GM21526 (cell line): ENCODE results near the gene DHX40.
"Not testable (repeated sequence)": the region's sequence is repeated elsewhere in the genome, so short reads cannot be mapped to it uniquely, and the experiment has no call there.

ENCODE experiments used
- ATAC-seq: cut with Tn5 transposase; IDR thresholded peaks from one replicate; pipeline ENCODE4 v1.9.1; 2021; ENCODE audit warnings: moderate library complexity; ENCODE audit not compliant: unreplicated experiment, low FRiP score

DHX40 gene

DNA sequence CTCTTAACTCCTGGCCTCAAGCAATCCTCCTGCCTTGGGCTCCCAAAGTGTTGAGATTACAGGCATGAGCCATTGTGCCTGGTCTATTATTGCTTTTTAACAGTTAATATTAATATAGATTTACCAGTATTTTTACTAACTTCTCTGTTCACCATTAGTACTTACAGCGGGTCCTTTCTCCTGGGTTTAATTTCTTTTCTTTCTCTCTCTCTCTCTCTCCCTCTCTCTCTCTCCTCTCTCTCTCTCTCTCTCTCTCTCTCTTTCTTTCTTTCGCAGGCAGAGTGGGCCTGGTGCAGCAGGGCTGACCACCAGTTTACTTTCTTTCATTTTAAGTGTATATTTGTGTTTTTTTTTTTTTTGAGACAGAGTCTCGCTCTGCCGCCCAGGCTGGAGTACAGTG, 14.7 kb upstream of the DHX40 start:
- no peak for ATAC-seq

DNA sequence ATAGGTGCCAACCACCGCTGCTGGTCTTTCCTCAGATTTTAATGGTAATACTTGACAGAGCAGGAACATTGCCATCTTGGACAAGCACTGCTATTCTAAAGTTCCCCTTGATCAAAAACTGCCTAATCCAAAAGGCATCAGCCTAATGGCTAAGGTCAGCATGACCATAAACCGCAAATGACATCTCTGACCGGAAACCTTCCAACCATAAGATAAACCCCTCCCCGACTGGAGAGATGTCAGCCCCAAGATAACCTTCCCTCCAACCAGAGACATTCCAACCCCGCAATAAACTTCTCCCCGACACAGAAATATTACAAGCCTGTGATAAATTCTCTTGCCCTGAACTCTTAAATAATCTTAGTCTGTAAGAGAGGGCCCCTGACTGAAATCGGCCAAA, 7.4 kb upstream of the DHX40 start:
- ATAC-seq, result no peak

DNA sequence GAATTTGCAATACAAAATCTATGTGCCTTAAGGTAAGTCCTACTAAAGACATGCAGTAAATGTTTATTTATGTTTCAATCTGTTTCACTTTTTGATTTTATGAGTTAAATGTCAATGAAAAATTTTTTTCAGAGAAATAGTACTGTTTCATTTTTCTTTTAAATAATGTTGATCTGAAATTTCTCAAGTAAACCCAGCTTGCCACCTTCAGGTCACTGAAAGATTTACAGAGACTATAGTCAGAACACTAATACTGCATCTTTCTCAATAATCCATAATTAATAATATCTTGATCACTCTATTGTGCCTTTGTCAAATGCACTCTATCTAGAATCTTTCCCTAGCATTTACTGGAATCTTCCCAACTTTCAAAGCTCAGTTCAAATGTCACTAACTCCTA, 6.5 kb upstream of the DHX40 start:
- ATAC-seq, result no peak

DNA sequence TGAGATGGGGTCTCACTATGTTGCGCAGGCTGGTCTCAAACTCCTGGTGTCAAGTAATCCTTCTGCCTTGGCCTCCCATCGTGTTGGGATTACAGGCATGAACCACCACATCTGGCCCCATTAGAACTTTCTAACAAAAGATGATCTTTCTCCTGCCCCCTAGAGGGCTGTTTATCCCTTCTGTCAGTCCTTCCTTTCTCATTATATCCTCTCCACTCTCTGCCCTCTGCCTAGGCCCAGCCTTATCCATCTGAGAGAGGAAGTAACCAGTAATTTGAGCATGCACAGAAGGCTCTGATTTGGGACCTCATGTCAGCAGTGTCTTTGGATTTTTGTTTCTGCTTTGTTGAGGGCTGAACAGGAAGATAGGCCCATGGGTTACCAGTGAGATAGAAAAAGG, 4.4 kb upstream of the DHX40 start:
- ATAC-seq, result no peak

DNA sequence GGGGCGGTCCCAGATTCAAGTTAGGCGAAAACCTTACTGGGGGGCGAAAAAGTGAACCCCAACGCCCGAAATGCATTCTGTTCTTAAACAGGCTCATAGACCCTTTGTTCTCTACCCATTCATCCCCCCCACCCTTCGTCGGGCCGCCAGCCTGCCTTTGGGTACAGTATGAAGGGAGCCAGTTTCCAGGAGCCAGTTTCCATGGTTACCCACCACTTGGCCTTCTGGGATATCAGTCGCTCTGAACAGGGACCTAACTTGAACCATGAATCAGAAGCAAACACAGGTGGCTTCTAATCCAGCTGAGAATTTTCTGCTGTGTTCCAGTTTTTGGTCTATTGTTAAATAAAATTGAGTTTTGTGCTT, 532 bp downstream of the DHX40 start:
- no peak for ATAC-seq

DNA sequence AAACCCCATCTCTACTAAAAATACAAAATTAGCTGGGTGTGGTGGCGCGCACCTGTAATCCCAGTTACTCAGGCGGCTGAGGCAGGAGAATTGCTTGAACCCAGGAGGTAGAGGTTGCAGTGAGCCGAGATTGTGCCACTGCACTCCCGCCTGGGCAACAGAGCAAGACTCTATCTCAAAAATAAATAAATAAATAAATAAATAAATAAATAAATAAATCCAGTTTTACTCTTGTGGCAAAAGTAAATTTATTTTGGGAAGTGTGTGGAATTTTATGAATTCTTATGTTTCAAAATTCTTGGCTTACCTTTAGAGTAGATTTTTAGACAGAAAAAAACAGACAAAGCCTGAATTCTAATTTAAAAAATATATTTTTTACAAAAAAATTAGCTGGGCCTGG, 3.7 kb downstream of the DHX40 start:
- not testable (repeated sequence) for ATAC-seq

DNA sequence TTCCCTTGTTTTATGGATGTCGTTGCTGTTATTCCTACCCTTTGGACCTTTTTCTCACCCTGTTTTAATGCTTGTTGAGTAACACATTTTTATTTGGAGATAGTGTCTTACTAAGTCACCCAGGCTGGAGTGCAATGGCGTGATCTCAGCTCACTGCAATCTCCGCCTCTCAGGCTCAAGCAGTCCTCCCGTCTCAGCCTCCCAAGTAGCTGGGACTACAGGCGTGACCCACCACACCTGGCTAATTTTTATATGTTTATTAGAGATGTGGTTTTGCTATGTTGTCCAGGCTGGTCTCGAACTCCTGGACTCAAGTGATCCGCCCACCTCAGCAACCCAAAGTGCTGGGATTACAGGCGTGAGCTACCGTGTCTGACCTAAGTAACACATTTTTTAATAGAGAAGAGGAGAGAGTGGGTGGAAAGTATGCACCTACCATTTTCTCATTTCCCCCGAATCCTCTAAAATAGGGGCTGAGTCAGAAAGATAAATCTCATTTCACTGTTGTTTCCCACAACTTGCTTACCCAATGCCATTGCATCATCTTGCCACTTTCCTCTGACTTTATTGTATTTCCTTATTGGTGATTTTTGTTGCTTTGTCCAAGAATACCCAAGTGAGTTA, 7.0 kb downstream of the DHX40 start:
- no peak for ATAC-seq

DNA sequence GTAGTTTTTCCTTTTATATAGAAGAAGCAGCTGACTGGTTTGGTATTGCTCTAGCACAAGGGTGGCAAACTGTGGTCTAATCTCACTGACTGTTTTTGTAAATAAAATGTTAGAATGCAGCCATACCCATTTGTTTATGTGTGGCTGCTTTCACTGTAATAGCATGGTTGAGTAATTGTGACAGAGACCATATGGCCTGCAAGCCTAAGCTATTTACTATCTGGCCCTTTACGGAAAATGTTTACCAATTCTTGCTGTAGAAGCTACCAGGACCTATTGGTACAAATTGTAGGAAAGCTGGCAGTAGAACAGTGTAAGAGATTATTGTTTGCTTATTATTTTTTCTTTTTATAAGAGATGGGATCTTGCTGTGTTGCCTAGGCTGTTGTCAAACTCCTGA, 18.8 kb downstream of the DHX40 start:
- not testable (repeated sequence) for ATAC-seq

DNA sequence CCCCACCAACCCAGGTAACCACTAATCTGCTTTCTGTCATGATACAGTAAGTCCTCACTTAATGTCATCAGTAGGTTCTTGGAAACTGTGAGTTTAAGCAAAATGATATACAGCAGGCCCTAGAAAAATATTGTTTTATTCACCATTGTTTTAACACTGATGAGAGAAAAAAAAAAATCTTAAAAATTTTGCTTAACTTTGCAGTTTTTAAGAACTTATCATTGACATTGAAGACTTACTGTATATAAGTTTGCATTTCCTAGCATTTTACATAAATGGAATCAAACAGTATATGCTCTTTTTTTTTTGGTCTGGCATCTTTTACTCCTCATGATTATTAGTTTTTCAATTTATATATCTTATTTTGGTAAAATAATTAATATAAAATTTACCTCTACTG, 34.8 kb downstream of the DHX40 start:
- no peak for ATAC-seq

DNA sequence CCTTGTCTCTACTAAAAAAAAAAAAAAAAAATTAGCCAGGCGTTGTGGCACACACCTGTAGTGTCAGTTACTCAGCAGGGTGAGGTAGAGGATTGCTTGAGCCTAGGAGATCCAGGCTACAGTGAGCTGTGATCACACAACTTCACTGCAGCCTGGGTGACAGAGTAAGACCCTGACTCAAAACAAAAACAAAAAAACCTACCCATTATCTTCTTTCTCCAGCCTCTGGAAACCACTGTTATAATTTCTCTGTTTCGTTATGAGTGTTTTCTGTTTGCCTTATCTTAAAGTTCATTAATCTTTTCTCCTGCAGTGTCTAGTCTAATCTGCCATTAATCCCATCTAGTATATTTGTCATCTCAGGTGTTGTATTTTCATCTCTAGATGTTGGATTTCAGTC, 35.7 kb downstream of the DHX40 start:
- no peak for ATAC-seq

DNA sequence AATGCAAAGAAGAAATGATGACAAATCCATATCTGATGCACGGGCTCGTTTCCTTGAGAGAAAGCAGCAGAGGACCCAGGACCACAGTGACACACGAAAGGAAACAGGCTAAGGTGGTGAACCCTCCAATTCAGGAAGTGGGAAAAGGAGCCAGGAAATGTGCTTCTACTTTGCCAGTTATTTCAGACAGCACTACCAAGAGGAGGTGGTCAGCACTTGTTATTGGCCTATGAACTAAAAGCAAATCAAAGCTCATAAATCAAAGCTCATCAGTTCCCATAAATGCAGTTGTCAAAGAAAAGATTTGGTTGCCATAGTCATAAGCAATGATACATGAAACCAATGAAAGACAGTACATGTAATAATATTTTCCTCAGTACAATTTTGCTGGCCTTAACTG, 41.7 kb downstream of the DHX40 start:
- no peak for ATAC-seq

DNA sequence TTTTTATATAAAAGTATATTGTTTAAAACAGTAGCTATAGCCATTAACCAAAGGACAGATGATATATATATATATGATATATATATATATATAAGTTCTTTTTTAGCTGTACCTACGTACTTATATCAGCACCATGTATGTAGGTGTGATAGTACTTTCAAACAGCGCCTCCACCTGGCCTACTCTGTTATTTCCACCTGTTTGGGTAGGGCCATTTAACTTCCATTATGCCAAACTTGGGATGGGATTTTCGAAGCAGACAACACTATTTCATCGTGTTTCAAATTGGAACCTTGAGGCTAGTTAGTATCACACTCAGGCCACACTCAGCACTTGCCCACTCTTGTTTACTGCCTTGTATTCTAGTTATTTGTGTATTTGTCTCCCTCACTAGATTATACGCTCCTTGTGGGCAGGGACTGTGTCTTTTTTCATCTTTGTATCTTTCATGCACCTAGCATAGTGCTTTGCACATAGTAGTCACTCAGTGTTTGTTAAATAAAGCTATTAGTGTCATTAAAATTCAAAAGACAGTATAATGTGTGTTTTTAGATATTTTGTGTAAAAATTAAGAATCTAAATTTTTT, 42.5 kb downstream of the DHX40 start:
- ATAC-seq, result no peak

DNA sequence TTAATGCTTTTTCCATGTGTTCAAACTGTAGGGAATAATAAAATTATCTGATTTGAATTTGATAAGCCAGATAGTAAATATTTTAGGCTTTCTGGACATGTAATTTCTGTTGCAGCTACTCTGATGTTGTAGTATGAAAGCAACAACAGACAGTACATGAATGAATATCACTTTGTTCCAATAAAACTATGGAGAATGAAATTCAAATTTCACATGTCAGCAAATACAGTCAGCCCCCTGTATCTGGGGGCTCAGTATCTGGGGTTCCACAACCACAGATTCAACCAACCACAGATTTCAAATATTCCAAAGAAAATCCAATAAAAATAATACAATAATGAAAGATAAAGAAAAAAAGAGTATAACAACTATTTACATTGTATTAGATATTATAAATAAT, 46.1 kb downstream of the DHX40 start:
- ATAC-seq, result no peak

DNA sequence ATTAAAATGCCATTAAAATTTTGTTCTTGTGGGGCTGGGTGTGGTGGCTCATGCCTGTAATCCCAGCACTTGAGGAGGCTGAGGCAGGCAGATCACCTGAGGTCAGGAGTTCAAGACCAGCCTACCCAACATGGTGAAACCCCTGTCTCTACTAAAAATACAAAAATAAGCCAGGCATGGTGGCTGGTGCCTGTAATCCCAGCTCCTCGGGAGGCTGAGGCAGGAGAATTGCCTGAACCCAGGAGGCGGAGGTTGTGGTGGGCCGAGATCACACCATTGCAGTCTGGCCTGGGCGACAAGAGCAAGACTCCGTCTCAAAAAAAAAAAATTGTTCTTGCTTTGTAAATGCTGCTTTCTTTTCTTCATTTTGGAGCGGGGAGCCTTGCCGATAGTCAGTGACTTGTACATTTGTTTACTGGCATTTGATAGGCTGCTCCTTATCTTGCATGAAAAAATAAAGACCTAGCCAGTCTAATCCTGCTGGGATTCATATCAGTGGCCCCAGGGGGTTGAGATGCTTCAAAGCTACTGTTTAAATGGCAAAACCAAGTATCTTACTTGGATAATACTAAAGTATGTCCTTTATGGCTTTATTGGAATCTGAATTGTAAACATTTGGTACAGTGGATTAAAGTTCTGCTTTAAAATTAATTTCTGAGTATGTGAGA, 51.0 kb downstream of the DHX40 start:
- no peak for ATAC-seq

DNA sequence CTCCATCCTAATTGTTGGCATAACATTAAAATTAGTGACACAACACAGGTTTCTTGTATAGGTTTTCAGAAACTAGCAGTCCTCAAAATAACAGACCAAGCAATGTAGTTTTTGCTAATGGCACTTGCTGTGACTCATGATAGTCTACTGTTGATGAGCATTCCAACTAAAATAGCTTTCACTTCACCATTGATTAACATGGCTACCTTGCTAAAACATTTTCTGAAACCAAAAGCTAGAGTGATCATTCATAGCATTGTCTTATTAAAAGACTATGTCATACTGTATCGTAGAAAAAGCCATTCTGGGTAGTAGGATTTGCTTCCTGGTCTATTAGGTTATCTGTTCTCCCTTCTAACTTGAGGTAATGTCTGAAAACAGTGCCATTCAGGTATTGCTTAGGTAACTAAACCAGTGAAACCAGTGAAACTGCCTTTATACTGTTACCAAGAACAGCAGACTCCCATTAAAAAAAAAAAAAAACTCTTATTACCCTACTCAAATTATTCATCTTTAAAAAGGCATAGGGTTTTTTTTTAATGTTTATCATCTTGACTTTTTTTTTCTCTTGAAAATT, 51.8 kb downstream of the DHX40 start:
- ATAC-seq, result no peak

DNA sequence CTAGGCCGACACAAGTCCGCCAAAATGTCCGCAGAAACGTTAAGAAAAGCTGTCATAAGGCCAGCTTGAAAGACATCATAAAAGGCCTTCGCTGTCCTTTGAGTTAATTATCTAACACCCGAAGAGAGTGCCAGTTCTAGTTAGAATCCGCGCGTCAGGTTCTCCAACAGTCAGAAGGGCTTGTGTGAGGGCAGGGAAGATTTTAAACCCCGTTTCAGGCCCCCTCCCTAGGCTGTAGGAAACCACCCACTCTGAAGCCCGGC, 53.6 kb downstream of the DHX40 start:
- ATAC-seq, result peak; percentile 6

DNA sequence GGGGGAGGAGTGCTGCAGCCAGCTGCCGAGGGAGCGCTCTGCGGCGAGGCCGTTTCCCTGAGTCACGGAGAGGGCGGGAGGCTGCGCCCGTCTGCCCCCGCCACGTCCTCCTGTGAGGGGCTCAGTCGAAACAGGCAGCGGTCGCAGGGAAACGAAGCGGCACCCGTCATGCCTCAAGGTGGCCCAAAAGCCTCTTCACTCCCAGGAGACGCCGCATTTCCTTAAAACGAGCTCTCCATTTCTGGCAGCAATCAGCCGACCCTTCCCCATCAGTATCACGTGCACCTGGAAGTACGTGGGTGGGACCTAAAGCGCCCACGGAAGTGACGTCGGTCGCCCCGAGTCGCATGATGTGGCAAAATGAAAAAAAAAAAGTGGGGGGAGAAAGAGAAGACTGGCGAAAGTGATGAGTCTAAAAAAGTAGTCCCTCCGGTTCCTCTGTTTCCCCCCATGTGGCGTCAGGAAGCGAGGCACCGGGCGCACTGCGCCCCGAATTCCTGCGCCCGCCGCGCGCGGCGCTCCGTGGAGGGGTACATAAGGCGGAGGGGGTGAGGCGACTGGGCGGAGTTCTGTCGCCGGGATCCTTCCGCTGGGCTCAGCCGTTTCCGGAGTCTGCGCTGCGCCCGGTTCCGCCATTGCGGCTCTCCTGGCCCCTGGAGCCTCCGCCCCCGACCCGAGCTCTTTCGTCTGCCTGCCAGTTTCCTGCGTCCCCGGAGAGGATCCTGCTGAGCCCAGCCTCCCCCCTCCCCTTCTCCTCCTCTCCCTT, 54.1 kb downstream of the DHX40 start, which contains the start of gene CLTC:
CLTC (plus strand) TSS at position 598 of the 766 bp plus-strand sequence. CDS start 237 bp downstream, outside the sequence.
- ATAC-seq, result peak; percentile 76

DNA sequence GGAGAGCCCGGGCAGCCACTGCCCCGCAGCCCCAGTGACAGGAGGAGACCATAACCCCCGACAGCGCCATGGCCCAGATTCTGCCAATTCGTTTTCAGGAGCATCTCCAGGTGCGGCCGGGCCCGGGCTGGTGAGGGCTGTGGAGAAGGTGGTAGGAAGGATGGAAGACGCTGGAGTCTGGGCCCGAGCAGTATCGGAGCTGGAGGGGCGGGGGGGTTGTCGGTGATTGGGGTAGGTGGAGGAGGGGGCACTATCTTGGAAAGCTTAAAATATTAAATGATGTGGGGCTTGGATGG, 54.6 kb downstream of the DHX40 start:
- ATAC-seq, result no peak

DNA sequence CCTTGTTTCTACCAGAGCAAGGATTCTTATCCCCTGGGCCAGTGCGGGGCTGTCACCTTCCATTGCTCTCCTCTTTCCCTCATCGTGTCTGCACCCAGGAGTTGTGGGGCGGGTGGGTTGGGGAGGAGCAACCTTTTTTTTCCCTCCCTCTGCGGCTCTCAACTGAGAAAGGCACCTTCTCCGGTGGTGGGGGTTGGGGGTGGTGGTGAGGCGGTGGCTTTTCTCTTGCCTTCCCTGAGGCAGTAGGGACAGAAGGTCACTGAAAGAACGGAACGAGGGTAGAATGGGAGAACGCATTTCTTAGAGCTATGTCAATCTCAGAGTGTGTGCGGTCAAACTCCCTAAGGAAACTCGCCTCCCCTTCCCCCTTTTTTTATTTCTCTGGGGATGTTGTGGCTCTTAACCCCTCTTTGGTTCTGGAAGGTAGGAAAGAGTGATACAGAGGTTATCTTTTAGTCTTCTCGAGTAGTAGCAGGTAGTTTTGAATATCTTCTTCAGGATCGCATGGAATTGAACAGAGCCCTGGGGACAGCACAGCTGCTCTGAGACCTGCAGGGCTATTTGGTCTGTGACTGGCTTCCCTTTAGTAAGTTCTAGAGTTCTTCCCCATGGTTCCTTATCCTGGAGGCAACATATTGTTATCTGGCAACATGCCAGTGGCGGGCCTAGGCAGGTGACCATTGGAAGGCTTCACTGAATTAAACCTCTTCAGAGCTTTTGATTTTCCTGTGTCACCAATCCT, 55.3 kb downstream of the DHX40 start:
- ATAC-seq, result no peak

DNA sequence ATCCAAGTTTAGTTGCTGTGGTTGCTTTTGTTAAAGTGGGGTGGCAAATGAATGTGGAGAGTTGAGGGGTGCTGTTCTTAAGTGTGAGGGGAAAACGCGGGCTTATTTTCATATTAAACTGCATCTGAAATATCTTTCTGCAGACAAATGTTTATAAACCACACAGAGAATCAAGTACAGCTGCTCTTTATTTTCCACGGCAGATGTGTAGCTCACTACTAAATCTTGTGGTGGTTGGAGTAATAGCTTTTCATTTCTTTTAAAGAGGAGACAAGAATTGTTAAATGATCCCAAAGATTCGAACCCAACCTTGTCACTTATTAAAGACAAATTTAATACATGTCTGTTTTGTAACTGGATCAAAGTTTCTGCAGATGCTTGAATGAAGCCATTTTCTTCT, 56.4 kb downstream of the DHX40 start:
- ATAC-seq, result no peak

DNA sequence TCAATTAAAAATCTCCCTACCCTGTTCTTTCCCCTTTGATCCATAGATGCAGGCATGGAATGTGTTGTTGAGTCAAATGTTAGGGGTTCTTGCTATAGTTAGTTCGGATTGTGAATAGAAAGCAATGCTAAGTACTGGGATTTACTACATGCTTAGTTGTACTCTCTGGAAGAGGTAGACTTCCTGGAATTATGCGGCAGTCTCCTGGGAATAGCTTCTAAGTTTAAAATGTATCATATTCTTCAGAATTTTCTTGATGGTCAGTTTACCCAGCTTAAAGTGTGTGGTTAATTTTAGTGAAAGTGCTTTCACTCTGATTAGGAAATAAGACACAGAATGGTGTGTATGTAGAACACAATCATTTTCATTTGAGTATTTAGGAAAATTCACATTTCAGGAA, 57.7 kb downstream of the DHX40 start:
- ATAC-seq, result no peak
